ENCODE results near the gene HBZ.

DNA sequence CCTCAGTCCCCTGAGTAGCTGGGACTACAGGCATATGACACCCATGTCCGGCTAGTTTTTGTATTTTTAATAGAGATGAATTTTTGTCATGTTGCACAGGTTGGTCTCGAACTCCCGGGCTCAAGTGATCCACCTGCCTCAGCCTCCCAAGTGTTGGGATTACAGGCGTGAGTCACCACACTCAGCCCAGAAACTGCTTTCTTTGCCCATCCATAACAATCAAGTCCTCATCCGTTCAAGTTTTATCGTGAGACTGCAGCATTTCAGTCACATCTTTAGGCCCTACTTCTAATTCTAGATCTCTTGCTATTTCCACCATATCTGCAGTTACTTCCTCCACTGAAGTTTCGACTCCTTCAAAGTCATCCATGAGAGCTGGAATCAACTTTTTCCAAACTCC lies 20.3 kb upstream of the HBZ start:
- TF ChIP-seq YY1 (IDR thresholded peaks at IDR 0.05; ENCODE audit: borderline replicate concordance in 1 of 3, control insufficient read depth in 1 of 3, extremely low read depth in 1 of 3, insufficient read depth in 3 of 3, insufficient read length in 1 of 3, insufficient replicate concordance in 2 of 3, low read depth in 1 of 3, low read length in 2 of 3) (no peak), EZH2 (IDR thresholded peaks at IDR 0.05; ENCODE audit: borderline replicate concordance, low read depth, low read length) (no peak), ARID3A (IDR thresholded peaks at IDR 0.05; ENCODE audit: borderline replicate concordance, low read depth, low read length) (no peak), PHF8 (IDR thresholded peaks at IDR 0.05; ENCODE audit: borderline replicate concordance, low read length) (no peak), ILF3 (IDR thresholded peaks at IDR 0.05; ENCODE audit: borderline replicate concordance) (no peak), MCM2 (IDR thresholded peaks at IDR 0.05; ENCODE audit: low read depth) (no peak), NCOR1 (IDR thresholded peaks at IDR 0.05) (no peak), BCOR (IDR thresholded peaks at IDR 0.05) (no peak), DNMT1 (IDR thresholded peaks at IDR 0.05) (no peak), ZNF174 (CRISPR knock-in tag; IDR thresholded peaks at IDR 0.05) (no peak)
- TF ChIP-seq, protein P1, sequence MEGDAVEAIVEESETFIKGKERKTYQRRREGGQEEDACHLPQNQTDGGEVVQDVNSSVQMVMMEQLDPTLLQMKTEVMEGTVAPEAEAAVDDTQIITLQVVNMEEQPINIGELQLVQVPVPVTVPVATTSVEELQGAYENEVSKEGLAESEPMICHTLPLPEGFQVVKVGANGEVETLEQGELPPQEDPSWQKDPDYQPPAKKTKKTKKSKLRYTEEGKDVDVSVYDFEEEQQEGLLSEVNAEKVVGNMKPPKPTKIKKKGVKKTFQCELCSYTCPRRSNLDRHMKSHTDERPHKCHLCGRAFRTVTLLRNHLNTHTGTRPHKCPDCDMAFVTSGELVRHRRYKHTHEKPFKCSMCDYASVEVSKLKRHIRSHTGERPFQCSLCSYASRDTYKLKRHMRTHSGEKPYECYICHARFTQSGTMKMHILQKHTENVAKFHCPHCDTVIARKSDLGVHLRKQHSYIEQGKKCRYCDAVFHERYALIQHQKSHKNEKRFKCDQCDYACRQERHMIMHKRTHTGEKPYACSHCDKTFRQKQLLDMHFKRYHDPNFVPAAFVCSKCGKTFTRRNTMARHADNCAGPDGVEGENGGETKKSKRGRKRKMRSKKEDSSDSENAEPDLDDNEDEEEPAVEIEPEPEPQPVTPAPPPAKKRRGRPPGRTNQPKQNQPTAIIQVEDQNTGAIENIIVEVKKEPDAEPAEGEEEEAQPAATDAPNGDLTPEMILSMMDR (IDR thresholded peaks at IDR 0.05 in 2 of 3, conservative IDR thresholded peaks at IDR 0.05 in 1 of 3; ENCODE audit: insufficient read depth in 2 of 3, low read depth in 1 of 3, low read length in 3 of 3) = no peak
- TF ChIP-seq, protein P2, sequence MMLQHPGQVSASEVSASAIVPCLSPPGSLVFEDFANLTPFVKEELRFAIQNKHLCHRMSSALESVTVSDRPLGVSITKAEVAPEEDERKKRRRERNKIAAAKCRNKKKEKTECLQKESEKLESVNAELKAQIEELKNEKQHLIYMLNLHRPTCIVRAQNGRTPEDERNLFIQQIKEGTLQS (IDR thresholded peaks at IDR 0.05) = no peak; the same call in 1 of the 2 replicates
- TF ChIP-seq, protein P2 (CRISPR knock-in tag; conservative IDR thresholded peaks at IDR 0.05) = no peak
